Body of pancreas (tissue), 4 donors: ENCODE data around the gene FRMD4B.

Source experiments
- POLR2A ChIP-seq, 3 donors: fragments of 450-650 bp; IDR thresholded peaks; one replicate each; pipeline ENCODE4 v1.6.1; 2016; ENCODE audit warnings: antibody characterized with exemption in 3 of 3, mild to moderate bottlenecking in 2 of 3
- TF ChIP-seq, protein P1 (sequence below), 7 experiments: fragments of 450-650 bp in 4 of 7; fragments of 200-600 bp in 3 of 7; sonication (generic) in 3 of 7; IDR thresholded peaks; one replicate each; pipeline ENCODE4 v1.5.1; 2016 to 2019; ENCODE audit warnings: antibody characterized with exemption in 7 of 7

DNA sequence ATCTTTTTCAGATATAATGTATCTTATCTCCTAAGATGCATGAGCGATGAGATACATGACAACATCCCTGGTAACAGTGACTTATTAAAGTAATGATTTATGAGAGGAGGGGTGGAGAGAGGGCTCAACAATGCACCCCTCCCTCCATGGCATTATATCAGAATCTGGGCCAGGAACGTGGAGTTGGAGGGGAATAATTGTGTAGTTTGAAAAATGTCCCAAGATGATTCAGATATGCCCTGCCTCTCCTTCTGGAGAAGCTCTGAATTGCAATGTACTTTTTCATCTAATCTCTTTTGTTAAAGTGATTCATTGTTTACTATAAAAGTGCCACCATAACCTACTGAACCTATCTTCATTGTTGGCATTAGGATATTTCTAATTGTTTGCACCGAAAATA lies 86.5 kb downstream of the FRMD4B start:
- TF ChIP-seq POLR2A (IDR thresholded peaks at IDR 0.05): no peak
- TF ChIP-seq, protein P1, sequence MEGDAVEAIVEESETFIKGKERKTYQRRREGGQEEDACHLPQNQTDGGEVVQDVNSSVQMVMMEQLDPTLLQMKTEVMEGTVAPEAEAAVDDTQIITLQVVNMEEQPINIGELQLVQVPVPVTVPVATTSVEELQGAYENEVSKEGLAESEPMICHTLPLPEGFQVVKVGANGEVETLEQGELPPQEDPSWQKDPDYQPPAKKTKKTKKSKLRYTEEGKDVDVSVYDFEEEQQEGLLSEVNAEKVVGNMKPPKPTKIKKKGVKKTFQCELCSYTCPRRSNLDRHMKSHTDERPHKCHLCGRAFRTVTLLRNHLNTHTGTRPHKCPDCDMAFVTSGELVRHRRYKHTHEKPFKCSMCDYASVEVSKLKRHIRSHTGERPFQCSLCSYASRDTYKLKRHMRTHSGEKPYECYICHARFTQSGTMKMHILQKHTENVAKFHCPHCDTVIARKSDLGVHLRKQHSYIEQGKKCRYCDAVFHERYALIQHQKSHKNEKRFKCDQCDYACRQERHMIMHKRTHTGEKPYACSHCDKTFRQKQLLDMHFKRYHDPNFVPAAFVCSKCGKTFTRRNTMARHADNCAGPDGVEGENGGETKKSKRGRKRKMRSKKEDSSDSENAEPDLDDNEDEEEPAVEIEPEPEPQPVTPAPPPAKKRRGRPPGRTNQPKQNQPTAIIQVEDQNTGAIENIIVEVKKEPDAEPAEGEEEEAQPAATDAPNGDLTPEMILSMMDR (IDR thresholded peaks at IDR 0.05): no peak
